Right renal cortex interstitium (tissue), 3 donors: ENCODE measurements around the gene GLCCI1. TPM values are rescaled to one million over a fixed set of nuclear protein-coding genes. Genes with fewer than 3 reads are reported as not detected.
"Not testable (repeated sequence)": the region's sequence is repeated elsewhere in the genome, so short reads cannot be mapped to it uniquely, and the experiment has no call there.

ENCODE experiments used
- DNase-seq, 3 donors: peaks; one replicate each; pipeline ENCODE4 v3.0.0-alpha.2; 2013; ENCODE audit warnings: low read depth in 3 of 3, low spot score in 2 of 3
- polyA plus RNA-seq, 3 donors: library from polyadenylated mRNA; unstranded; fragments of 120-200 nt; gene quantifications; one replicate each; pipeline ENCODE4 v1.2.1, GENCODE V29; 2013; ENCODE audit not compliant: insufficient read length in 3 of 3

Gene GLCCI1
- polyA plus RNA-seq, 3 donors, result 32.4 to 36.1 (median 33.9) TPM

- DNase-seq, result no peak
Measured at GRCh38 chr7:8086239-8086638, 117.6 kb downstream of the GLCCI1 start.

- no peak for DNase-seq
Measured at GRCh38 chr7:8089036-8089780, 120.6 kb downstream of the GLCCI1 start.

DNA sequence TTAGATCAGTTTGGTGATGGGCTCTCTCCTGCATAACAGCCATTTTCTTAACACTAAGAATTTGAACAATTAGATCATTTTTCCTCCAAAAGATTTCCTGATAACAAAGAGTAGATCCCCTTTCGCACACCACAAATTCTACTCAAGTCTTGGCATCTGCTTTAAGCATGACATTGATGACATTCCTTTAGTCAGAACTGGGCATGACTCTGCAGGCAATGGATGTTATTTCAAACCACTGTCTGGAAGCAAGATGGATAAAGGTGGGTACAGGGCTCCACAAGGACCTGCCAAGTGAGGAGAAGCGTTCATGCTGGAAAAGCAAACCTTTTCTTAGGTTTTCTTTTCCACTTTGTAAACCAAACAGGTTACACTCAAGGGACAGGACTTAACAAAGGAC lies 123.5 kb downstream of the GLCCI1 start:
- no peak for DNase-seq

DNA sequence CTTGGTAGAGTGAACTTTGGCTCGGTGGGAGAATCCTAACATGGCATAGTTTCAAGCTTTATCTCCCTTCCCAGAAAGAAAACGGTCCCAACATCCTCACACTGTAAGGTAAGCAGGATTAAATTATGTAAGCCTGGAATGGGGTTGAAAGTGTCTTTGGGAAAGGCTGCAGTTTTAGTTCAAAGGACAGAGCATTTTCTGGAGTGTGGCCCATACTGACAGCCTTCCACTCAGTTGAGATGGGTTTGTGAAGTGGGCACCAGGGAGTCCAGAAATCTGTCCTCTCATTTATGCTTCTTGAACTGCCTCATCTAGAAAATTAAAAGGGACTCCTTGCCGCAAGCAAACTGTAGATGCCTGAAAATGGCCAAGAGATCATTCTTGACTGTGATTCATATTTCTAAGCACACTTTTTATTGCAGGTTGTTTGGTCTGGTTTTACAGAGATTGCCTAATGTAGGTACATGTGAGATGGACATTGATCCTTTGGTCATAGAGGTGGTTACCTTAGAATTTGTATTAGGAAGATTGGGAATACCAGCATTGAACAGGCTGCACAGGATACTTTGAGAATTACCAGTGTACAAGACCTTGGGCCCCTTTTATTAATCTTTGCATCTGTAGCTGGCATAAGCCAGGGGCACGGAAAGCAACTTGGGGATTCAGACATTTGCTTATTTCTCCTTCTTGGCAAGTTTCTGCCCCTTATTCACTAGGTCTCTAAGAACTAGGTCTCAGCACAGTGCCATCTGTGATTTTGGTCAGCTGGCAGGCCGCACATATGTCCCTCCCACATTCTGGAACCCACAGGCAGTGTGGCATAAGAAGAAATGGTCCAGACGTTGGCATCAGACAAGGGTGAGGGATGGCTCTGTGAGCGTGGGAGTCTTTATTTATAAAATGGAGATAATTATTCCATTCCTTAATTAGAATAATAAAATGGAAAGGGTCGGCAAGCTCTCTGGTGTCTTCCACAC lies 125.9 kb downstream of the GLCCI1 start:
- no peak for DNase-seq

DNA sequence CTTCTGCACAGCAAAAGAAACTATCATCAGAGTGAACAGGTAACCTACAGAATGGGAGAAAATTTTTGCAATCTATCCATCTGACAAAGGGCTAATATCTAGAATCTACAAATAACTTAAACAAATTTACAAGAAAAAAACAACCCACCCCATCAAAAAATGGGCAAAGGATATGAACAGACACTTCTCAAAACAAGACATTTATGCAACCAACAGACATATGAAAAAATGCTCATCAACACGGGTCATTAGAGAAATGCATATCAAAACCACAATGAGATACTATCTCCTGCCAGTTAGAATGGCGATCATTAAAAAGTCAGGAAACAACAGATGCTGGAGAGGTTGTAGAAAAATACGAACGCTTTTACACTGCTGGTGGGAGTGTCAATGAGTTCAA lies 132.7 kb downstream of the GLCCI1 start:
- not testable (repeated sequence) for DNase-seq

DNA sequence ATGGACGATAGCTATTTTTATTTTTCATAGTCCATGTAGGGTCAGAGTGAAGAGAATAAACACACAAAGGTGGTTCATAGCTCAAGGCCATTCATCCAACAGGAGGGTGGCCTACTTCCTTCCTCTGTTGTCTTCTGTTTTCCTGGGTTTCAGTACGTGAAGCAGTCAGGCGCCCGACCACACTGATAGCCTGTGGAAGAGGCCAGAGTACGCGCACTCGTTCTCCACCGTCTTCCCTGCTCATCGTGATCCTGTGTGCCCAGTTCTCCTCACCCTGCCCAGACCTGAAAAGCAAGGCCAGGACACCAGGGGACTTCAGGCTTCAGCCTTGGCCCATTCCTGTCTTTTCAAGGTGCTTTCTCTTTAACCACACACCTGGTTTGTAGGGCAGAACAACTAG lies 134.7 kb downstream of the GLCCI1 start:
- no peak for DNase-seq

GRCh38 chr7:8105449-8106095 lies 137.0 kb downstream of the GLCCI1 start:
- DNase-seq, result no peak

- DNase-seq, result no peak
Measured at GRCh38 chr7:8109196-8110022, 140.8 kb downstream of the GLCCI1 start.

DNA sequence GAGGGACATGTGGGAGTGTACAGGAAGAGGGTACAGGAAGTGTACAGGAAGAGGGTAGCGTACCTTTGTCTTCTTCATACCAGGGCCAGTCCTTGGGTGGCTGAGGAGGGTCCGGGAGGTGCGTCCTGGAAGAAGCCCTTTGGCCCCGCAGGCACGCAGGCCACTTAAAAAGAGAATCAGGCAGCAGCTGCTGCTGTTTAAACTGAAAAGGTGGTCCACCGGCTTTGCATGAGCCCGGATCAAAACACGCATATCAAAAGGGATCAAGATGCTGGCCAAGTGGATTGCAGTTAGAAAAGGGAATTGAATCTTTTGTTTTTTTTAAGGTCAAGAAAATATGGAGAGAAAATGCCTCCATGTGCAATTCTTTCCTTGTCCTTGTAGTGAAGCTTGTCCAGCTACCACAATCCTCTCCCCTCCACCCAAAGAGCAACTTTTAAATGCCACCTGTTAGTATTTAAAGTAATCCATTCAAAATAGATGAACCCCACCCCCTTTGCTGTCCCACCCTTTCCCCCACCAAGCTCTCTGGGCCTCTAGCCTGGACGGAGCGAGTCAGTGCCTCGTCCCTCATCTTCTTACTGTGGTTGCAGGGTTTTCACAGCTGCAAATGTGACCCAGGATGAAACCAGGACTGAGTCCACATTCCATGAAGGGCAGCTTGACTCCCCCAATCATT lies 142.8 kb downstream of the GLCCI1 start:
- no peak for DNase-seq

DNA sequence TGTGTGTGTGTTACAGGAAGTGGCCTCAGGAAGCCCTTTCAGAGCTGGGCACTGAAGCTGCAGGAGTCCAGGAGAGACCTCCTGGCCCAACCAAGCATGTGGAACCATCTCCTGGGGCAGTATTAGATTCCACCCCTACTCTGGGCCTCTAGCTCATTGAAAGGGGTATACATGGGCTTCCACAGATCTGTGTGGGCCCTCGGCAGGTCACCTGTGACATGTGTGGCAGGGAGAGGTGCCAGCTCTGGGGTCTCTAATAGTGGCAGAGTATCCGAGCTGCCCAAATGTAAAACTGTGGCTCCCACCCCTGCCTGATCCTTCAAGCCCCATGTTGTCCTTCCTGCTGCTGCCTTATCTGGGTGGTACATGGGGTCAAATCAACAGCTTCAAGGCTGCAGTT lies 144.1 kb downstream of the GLCCI1 start:
- no peak for DNase-seq

- no peak for DNase-seq
Measured at GRCh38 chr7:8113184-8113583, 144.6 kb downstream of the GLCCI1 start.

DNA sequence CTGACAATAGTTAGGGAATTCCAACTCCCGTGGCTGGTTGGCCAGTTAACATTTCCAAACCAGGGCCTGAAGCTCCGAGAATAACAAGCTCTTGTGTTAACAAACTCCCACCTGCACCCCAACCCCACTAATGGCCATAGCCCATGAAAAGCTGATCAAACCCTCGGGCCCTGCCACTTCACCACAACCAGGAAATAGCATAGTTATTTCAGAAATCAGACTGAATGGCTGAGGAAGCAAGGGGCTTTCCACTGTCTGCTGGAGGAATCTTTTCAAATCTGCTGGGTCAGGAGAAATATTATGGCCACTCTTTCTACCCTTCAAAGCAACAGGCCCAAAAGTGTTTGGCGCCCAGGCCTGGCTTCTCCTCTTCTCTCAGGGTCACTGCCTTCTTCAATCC lies 145.6 kb downstream of the GLCCI1 start:
- no peak for DNase-seq

DNA sequence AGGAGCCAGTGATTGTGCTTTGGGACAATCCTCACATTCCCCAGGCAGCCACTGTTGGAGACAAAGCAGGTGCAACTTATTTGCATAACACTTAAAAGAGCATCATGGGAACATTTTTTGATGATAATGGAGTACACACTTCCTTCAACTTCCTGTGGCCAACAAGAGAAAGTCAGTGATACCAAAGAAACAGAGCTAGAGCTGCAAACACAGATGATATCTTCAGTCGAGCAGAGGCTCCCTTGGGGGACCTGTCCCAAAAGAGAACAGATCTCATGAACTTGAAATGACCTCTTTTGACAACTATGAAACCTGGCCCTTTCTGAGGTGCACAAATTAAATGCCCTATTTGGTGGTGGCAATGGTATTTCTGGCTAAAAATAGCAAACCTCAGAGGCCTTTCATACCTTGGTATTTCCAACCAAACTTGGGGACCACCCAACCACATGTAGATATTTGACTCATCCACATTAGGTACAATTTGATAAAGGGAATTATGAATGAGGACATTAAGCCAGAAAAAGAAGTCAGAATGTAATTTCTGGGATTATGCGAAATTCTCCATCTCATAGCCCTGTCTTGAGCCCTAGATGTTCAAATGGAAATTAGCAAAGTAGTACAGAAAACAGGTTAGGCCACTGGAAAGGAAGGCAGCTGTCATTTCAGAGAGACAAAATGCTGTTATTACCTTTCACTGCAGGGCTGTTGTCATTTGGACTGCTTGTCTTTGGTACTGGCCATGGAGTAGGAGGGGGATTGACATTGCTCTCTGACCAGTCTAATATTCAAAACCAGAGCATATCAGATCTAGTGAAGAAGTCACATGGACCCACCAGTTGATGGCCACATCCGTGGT lies 147.2 kb downstream of the GLCCI1 start:
- DNase-seq, result no peak

GRCh38 chr7:8117195-8117594 lies 148.6 kb downstream of the GLCCI1 start:
- no peak for DNase-seq

- DNase-seq, result no peak
Measured at GRCh38 chr7:8119262-8119661, 150.7 kb downstream of the GLCCI1 start.

GRCh38 chr7:8120390-8121058 lies 151.9 kb downstream of the GLCCI1 start:
- DNase-seq, result no peak

GRCh38 chr7:8121243-8121642 lies 152.6 kb downstream of the GLCCI1 start:
- DNase-seq, result no peak

GRCh38 chr7:8125680-8126444 lies 157.3 kb downstream of the GLCCI1 start:
- no peak for DNase-seq
